Breast epithelium (tissue), 4 donors: ENCODE measurements around the gene NAP1L4. TPM values are rescaled to one million over a fixed set of nuclear protein-coding genes. Genes with fewer than 3 reads are reported as not detected.

ENCODE experiments used
- DNase-seq, 2 donors: peaks; one replicate each; pipeline ENCODE4 v3.0.0-alpha.2; 2019; ENCODE audit warnings: low spot score in 2 of 2
- H3K27ac ChIP-seq, 2 donors: fragments of 200-600 bp; sonication (generic) in 1 of 2; one replicate each; pipeline ENCODE4 v1.5.1; 2016 to 2019; ENCODE audit warnings: mild to moderate bottlenecking in 1 of 2
- H3K27me3 ChIP-seq, 2 donors: fragments of 200-600 bp; sonication (generic) in 1 of 2; one replicate each; pipeline versions ENCODE4 v1.5.1 to v1.6.0; 2017 to 2019; ENCODE audit warnings: control low read depth in 1 of 2, mild to moderate bottlenecking in 1 of 2
- H3K36me3 ChIP-seq: fragments of 200-600 bp; one replicate; pipeline ENCODE4 v1.5.1; 2019
- H3K4me1 ChIP-seq, 2 donors: fragments of 200-600 bp; sonication (generic); one replicate each; pipeline ENCODE4 v1.5.1; 2016 to 2019; ENCODE audit warnings: control low read depth in 1 of 2
- H3K4me3 ChIP-seq, 3 donors: fragments of 200-600 bp; sonication (generic); 1 replicate in 2 of 3; 2 replicates in 1 of 3; pipeline ENCODE4 v1.5.1; 2016 to 2019; ENCODE audit warnings: mild to moderate bottlenecking in 3 of 3, moderate library complexity in 2 of 3
- H3K9me3 ChIP-seq, 2 donors: fragments of 200-600 bp; sonication (generic) in 1 of 2; one replicate each; pipeline ENCODE4 v1.5.1; 2016 to 2019; ENCODE audit warnings: control low read depth in 1 of 2
- POLR2A ChIP-seq: fragments of 450-650 bp; IDR thresholded peaks from one replicate; pipeline ENCODE4 v1.6.1; 2016; ENCODE audit warnings: antibody characterized with exemption, mild to moderate bottlenecking, moderate library complexity
- POLR2AphosphoS5 ChIP-seq, 3 donors: sonication (generic); formaldehyde crosslinking; IDR thresholded peaks; one replicate each; pipeline ENCODE4 v1.6.1; 2017; ENCODE audit warnings: antibody characterized with exemption in 3 of 3
- intact Hi-C: fragments of 100-400 bp; cut with DNase I; formaldehyde crosslinking; loops from one replicate; pipeline ENCODE4 v1.15.1; 2023; ENCODE audit warnings: low total_unique reads
- total RNA-seq, 3 donors: library from RNA; depleted of rRNA; stranded (reverse); fragments of >200 nt; gene quantifications; one replicate each; pipeline ENCODE4 v1.1.0, GENCODE V29; 2016
- TF ChIP-seq, protein P1 (sequence below), 3 donors: fragments of 450-650 bp; IDR thresholded peaks; one replicate each; pipeline ENCODE4 v1.5.1; 2016 to 2017; ENCODE audit warnings: antibody characterized with exemption in 3 of 3, mild to moderate bottlenecking in 3 of 3, moderate library complexity in 3 of 3

Gene NAP1L4
- total RNA-seq, 3 donors from 2014 or later, result 87.1 to 167 (median 98.3) TPM

DNA sequence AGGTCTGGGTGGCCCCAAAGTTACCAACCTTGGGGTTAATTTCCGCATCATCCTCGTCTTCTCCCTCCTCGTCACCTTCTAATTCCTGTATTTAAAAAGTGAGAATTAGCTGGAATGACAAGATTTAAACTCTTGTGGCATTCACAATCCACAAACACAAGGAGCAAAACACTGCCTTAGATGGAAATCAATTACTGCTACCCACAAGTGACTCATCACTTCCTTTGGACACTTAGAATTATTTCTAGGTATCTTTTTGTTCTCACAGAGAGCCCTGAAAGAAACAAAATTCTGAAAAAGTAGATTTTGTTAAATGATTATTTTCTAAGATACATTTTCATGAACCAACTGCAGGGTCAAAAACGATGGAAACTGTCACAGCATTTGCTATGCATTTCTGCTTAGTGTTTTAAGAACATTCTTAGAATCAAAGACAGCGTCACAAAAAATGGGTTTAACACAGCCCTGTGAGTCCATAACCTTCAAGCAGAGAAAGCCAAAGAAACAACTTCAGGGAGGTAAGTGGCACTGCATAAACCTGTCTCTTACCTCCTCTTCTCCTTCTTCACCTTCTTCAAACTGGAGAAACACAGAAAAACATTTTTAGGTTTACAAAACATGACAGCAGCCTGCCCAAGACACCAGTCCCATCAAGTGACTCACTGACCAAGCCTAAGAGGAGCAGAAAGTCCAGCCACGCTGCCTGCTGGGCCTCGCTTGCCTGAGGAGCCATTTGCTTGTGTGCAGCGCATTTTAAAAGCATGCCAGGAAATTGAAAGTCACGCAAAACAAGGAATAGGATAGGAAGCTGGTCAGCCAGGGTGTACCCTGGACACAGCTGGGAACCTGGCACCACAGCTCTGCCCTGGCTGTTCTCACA lies 40.7 kb downstream of the NAP1L4 start:
- TF ChIP-seq POLR2A, result no peak
- no peak for TF ChIP-seq POLR2AphosphoS5 (IDR thresholded peaks at IDR 0.05)
- TF ChIP-seq, protein P1, sequence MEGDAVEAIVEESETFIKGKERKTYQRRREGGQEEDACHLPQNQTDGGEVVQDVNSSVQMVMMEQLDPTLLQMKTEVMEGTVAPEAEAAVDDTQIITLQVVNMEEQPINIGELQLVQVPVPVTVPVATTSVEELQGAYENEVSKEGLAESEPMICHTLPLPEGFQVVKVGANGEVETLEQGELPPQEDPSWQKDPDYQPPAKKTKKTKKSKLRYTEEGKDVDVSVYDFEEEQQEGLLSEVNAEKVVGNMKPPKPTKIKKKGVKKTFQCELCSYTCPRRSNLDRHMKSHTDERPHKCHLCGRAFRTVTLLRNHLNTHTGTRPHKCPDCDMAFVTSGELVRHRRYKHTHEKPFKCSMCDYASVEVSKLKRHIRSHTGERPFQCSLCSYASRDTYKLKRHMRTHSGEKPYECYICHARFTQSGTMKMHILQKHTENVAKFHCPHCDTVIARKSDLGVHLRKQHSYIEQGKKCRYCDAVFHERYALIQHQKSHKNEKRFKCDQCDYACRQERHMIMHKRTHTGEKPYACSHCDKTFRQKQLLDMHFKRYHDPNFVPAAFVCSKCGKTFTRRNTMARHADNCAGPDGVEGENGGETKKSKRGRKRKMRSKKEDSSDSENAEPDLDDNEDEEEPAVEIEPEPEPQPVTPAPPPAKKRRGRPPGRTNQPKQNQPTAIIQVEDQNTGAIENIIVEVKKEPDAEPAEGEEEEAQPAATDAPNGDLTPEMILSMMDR (IDR thresholded peaks at IDR 0.05), result no peak
- Histone ChIP-seq H3K27me3 (no peaks in the 10 kb centered on the region), H3K27ac (no peak overlapping the region), H3K4me1 (no peaks in the 10 kb centered on the region), H3K36me3 (peaks cover 6% of the 10 kb centered on the region), H3K9me3 (no peaks in the 10 kb centered on the region), H3K4me3 (no peak overlapping the region)
- DNase-seq, result no peak
- intact Hi-C loops, result no loop called here

- intact Hi-C loops, result no loop called here
- Histone ChIP-seq H3K27me3 (no peaks in the 10 kb centered on the region), H3K9me3 (no peaks in the 10 kb centered on the region), H3K36me3 (peaks cover 6% of the 10 kb centered on the region), H3K4me1 (peaks cover 2% of the 10 kb centered on the region in 2 donors), H3K27ac (no peak overlapping the region), H3K4me3 (no peak overlapping the region)
- DNase-seq, result no peak
- TF ChIP-seq, protein P1 (IDR thresholded peaks at IDR 0.05), result no peak
- no peak for TF ChIP-seq POLR2A
- no peak for TF ChIP-seq POLR2AphosphoS5 (IDR thresholded peaks at IDR 0.05)
Observed at GRCh38 chr11:2950825-2951224, 41.3 kb downstream of the NAP1L4 start.

DNA sequence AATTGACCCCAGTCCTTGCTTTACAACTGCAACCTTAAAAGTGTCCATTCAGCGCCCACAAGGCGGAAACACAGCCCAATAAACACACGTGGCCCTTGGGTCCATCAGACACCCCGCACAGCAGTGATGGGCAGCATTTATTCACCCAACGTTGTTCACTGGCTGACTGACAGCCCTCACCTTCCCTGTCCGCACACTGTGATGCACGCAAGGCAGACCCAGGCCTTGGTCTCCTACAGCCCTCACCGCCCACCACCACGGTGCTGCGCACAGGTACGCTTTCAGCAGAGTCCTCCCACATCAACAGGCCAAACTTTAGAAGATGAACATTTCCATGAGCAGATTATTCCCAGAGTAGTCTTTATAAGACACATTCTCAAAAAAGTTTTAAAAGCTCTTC lies 42.2 kb downstream of the NAP1L4 start:
- H3K9me3 ChIP-seq, result no peaks in the 10 kb centered on the region
- intact Hi-C loops, result no loop called here
- H3K27ac ChIP-seq, result no peak overlapping the region
- peaks cover 6% of the 10 kb centered on the region for H3K36me3 ChIP-seq
- no peak for TF ChIP-seq POLR2A
- no peak for TF ChIP-seq POLR2AphosphoS5 (IDR thresholded peaks at IDR 0.05)
- TF ChIP-seq, protein P1 (IDR thresholded peaks at IDR 0.05), result no peak
- no peak for DNase-seq
- peaks cover 6 to 10% of the 10 kb centered on the region in 2 donors for H3K4me1 ChIP-seq
- no peaks in the 10 kb centered on the region for H3K27me3 ChIP-seq
- no peak overlapping the region for H3K4me3 ChIP-seq

DNA sequence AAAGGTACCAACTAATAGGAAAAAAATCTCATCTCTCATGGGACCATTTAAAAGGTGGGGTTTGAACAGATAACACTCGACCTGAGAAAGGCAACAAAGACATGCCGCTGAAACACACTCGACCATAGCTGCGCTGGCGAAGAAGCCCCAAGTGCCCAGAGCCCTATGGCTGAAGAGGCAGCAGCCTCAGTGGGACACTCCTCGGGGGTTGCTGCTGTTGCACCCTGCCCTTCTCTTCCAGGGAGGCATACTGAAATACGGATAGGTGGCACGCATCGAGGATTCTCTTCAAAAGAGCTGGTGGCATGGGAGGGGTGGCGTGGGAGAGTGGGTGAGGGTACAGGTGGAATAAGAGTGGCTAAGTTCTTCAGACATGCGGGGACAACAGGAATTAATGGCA lies 44.4 kb downstream of the NAP1L4 start:
- no peaks in the 10 kb centered on the region for H3K27me3 ChIP-seq
- DNase-seq, result no peak
- H3K4me1 ChIP-seq, result peaks cover 6 to 10% of the 10 kb centered on the region in 2 donors
- intact Hi-C loops, result no loop called here
- TF ChIP-seq POLR2A (no peak), POLR2AphosphoS5 (IDR thresholded peaks at IDR 0.05) (no peak)
- TF ChIP-seq, protein P1 (IDR thresholded peaks at IDR 0.05), result no peak
- H3K27ac ChIP-seq, result no peak overlapping the region
- no peaks in the 10 kb centered on the region for H3K9me3 ChIP-seq
- H3K4me3 ChIP-seq, result no peak overlapping the region
- no peaks in the 10 kb centered on the region for H3K36me3 ChIP-seq

GRCh38 chr11:2945757-2946287 lies 46.3 kb downstream of the NAP1L4 start:
- Histone ChIP-seq H3K4me3 (no peak overlapping the region), H3K36me3 (no peaks in the 10 kb centered on the region), H3K9me3 (no peaks in the 10 kb centered on the region), H3K4me1 (peaks cover 6 to 10% of the 10 kb centered on the region in 2 donors), H3K27me3 (no peaks in the 10 kb centered on the region), H3K27ac (peak overlapping the region; percentile 22 to 53)
- intact Hi-C loops, result no loop called here
- DNase-seq, result no peak
- no peak for TF ChIP-seq POLR2AphosphoS5 (IDR thresholded peaks at IDR 0.05)
- no peak for TF ChIP-seq POLR2A
- TF ChIP-seq, protein P1 (IDR thresholded peaks at IDR 0.05), result no peak
